Neural progenitor cell (in vitro differentiated cells): ENCODE measurements around the gene NT5C1A. TPM values are rescaled to one million over a fixed set of nuclear protein-coding genes. Genes with fewer than 3 reads are reported as not detected.

Experiments
- DNase-seq: peaks from one replicate; pipeline ENCODE4 v3.0.0-alpha.2; 2016; ENCODE audit warnings: low spot score
- H2AFZ ChIP-seq: fragments of 200-600 bp; sonication (generic); replicated peaks from 2 replicates; pipeline ENCODE4 v1.6.1; 2016; ENCODE audit warnings: antibody characterized with exemption
- H3F3A ChIP-seq: fragments of 200-600 bp; sonication (generic); 2 replicates; pipeline ENCODE4 v1.6.1; 2016; ENCODE audit warnings: antibody characterized with exemption, low read depth
- H3K27ac ChIP-seq: fragments of 200-600 bp; sonication (generic); 2 replicates; pipeline ENCODE4 v1.5.1; 2016; ENCODE audit warnings: mild to moderate bottlenecking
- H3K27me3 ChIP-seq: fragments of 200-600 bp; sonication (generic); 2 replicates; pipeline ENCODE4 v1.6.1; 2016; ENCODE audit warnings: mild to moderate bottlenecking, moderate library complexity
- H3K36me3 ChIP-seq: fragments of 200-600 bp; sonication (generic); 2 replicates; pipeline ENCODE4 v1.5.1; 2016
- H3K4me1 ChIP-seq: fragments of 200-600 bp; sonication (generic); 2 replicates; pipeline ENCODE4 v1.6.1; 2016; ENCODE audit warnings: mixed run types
- H3K4me2 ChIP-seq: fragments of 200-600 bp; sonication (generic); 2 replicates; pipeline ENCODE4 v1.6.1; 2016
- H3K4me3 ChIP-seq: fragments of 200-600 bp; sonication (generic); 2 replicates; pipeline ENCODE4 v1.5.1; 2016
- H3K79me2 ChIP-seq: fragments of 200-600 bp; sonication (generic); 2 replicates; pipeline ENCODE4 v1.6.1; 2016; ENCODE audit warnings: low read depth
- H3K9ac ChIP-seq: fragments of 200-600 bp; sonication (generic); 2 replicates; pipeline ENCODE4 v1.6.1; 2016
- H3K9me3 ChIP-seq: fragments of 200-600 bp; sonication (generic); 2 replicates; pipeline ENCODE4 v1.5.1; 2016; ENCODE audit warnings: low read depth
- H4K20me1 ChIP-seq: fragments of 200-600 bp; sonication (generic); 2 replicates; pipeline ENCODE4 v1.6.1; 2016; ENCODE audit warnings: low read depth
- H3K27ac Mint-ChIP-seq: 3 replicates; pipeline ENCODE4 v1.8.0; 2021; ENCODE audit warnings: mixed read lengths
- H3K27me3 Mint-ChIP-seq: 2 replicates; pipeline ENCODE4 v1.8.0; 2022; ENCODE audit warnings: low read depth, mild to moderate bottlenecking, inconsistent platforms, moderate library complexity, mixed read lengths; ENCODE audit not compliant: insufficient read depth
- H3K36me3 Mint-ChIP-seq: 3 replicates; pipeline ENCODE4 v1.8.0; 2021; ENCODE audit warnings: mixed read lengths
- H3K4me1 Mint-ChIP-seq: 3 replicates; pipeline ENCODE4 v1.8.0; 2021; ENCODE audit warnings: mixed read lengths
- H3K4me3 Mint-ChIP-seq: 3 replicates; pipeline ENCODE4 v1.8.0; 2021; ENCODE audit warnings: mild to moderate bottlenecking, moderate library complexity, mixed read lengths
- H3K9me3 Mint-ChIP-seq: 3 replicates; pipeline ENCODE4 v1.8.0; 2020; ENCODE audit warnings: mixed read lengths
- EZH2 ChIP-seq: fragments of 200-600 bp; sonication (generic); IDR thresholded peaks from 2 replicates; pipeline ENCODE4 v1.6.1; 2017; ENCODE audit warnings: antibody characterized with exemption, mild to moderate bottlenecking, moderate library complexity
- EZH2phosphoT487 ChIP-seq: fragments of 200-600 bp; sonication (generic); IDR thresholded peaks from 2 replicates; pipeline ENCODE4 v1.6.1; 2017; ENCODE audit warnings: antibody characterized with exemption
- total RNA-seq: library from RNA; depleted of rRNA; stranded (reverse); fragments of >200 nt; gene quantifications from 2 replicates; pipeline ENCODE4 v1.2.3, GENCODE V29; 2015; ENCODE audit warnings: low replicate concordance
- TF ChIP-seq, protein P1 (sequence below): fragments of 200-600 bp; sonication (generic); IDR thresholded peaks from 2 replicates; pipeline ENCODE4 v1.5.1; 2017; ENCODE audit warnings: antibody characterized with exemption, mild to moderate bottlenecking

Gene NT5C1A
- total RNA-seq, 1 donor from 2014 or later, result not detected

DNA sequence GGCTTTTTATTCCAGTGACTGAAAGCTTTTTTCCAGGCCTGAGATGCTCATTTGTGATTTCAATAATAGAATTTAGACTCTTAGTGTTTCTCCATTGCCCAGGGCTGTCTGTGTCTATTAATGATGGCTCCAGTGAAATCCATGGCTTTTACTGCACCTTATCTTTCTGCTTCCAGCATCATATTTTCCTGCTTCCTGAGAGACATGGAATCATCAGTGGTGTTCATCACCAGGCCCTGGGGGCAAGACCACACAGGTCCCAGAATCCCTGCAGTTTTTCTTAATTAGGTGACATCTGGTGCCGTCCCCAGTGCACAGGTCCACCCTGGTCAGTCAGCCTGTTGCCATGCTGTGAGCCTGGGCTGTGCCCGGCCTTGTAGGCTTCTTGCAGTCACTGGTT is 15.5 kb downstream of the NT5C1A start:
- Histone ChIP-seq H3K9me3 (no peaks in the 10 kb centered on the region), H2AFZ (no peak overlapping the region), H3K27me3 (peaks cover 77% of the 10 kb centered on the region), H3F3A (no peaks in the 10 kb centered on the region), H3K9ac (no peak overlapping the region), H3K27ac (no peak overlapping the region), H3K36me3 (no peaks in the 10 kb centered on the region), H3K4me2 (no peak overlapping the region), H3K79me2 (no peaks in the 10 kb centered on the region), H3K4me1 (no peaks in the 10 kb centered on the region), H4K20me1 (no peaks in the 10 kb centered on the region), H3K4me3 (no peak overlapping the region)
- Mint-ChIP-seq H3K4me3 (no peak overlapping the region), H3K9me3 (no peaks in the 10 kb centered on the region), H3K4me1 (peaks cover 14% of the 10 kb centered on the region), H3K27ac (no peak overlapping the region), H3K27me3 (peaks cover 14% of the 10 kb centered on the region), H3K36me3 (no peaks in the 10 kb centered on the region)
- no peak for TF ChIP-seq EZH2
- TF ChIP-seq EZH2phosphoT487, result no peak
- TF ChIP-seq, protein P1, sequence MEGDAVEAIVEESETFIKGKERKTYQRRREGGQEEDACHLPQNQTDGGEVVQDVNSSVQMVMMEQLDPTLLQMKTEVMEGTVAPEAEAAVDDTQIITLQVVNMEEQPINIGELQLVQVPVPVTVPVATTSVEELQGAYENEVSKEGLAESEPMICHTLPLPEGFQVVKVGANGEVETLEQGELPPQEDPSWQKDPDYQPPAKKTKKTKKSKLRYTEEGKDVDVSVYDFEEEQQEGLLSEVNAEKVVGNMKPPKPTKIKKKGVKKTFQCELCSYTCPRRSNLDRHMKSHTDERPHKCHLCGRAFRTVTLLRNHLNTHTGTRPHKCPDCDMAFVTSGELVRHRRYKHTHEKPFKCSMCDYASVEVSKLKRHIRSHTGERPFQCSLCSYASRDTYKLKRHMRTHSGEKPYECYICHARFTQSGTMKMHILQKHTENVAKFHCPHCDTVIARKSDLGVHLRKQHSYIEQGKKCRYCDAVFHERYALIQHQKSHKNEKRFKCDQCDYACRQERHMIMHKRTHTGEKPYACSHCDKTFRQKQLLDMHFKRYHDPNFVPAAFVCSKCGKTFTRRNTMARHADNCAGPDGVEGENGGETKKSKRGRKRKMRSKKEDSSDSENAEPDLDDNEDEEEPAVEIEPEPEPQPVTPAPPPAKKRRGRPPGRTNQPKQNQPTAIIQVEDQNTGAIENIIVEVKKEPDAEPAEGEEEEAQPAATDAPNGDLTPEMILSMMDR, result no peak
- no peak for DNase-seq

DNA sequence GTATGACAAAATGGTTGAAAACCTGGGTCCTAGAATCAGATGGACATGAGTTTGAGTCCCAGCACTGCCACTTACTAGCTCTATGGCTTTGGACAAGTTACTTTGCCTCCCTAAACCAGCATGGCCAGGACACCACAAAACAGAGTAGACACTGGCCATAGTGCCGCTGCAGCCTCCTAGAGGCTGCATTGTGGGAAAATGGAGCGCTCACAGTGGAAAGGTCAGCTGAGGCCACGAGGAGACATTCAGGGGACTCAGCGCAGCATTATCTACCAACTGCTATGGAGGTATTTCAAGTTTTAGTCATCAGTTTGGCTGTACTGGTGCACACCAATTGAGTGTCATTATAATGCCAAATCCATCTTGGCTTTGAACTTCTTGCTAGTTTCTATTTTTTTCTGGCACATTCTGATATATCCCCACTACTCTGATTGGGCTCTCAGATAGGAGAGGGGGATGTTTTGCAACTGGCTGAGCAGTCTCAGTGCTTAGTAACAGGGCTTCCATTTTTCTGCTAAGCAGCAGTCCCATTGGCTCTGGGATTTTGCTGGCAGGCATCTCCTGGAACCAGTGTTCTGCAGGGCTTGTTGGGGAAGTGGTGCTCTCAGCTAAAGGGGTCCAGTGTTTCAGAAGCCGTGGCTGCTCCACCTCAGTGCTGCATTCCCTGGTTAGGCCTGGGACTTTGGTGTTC is 16.2 kb downstream of the NT5C1A start:
- no peak overlapping the region for H3K27ac Mint-ChIP-seq
- no peak overlapping the region for H3K27ac ChIP-seq

DNA sequence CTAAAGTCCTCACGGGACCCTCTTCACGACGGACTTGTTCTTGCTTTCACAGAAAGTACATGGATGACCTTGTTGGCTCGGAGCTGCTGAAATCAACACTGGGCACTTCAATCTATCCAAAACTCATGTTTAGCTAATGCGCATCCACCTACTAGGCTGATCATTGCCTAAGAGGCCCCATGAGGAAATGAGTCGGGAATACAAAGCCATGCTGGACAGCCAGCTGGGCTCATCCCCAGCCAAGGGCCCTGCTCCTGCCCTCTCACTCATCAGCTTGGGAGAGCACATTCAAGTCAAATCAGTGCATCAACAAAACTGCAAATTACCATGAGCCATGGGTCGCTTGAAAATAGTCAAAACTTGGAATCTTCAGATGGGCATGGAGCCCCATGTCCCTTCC is 17.6 kb downstream of the NT5C1A start:
- no peaks in the 10 kb centered on the region for H3K36me3 ChIP-seq

More for the DNA sequence above, 16.2 kb downstream of the NT5C1A start:
- H3K9me3 Mint-ChIP-seq, result no peaks in the 10 kb centered on the region
- Histone ChIP-seq H3K9ac (no peak overlapping the region), H3K79me2 (no peaks in the 10 kb centered on the region), H4K20me1 (no peaks in the 10 kb centered on the region), H3K27me3 (peaks cover 76% of the 10 kb centered on the region), H3K9me3 (no peaks in the 10 kb centered on the region), H3K36me3 (no peaks in the 10 kb centered on the region), H3K4me3 (no peak overlapping the region), H3K4me1 (no peaks in the 10 kb centered on the region), H2AFZ (no peak overlapping the region), H3K4me2 (no peak overlapping the region), H3F3A (no peaks in the 10 kb centered on the region)
- no peak overlapping the region for H3K4me3 Mint-ChIP-seq
- peaks cover 14% of the 10 kb centered on the region for H3K27me3 Mint-ChIP-seq
- peaks cover 14% of the 10 kb centered on the region for H3K4me1 Mint-ChIP-seq
- no peak for DNase-seq
- no peaks in the 10 kb centered on the region for H3K36me3 Mint-ChIP-seq
- TF ChIP-seq EZH2 (no peak), EZH2phosphoT487 (no peak)
- TF ChIP-seq, protein P1, result no peak

More for the DNA sequence above, 17.6 kb downstream of the NT5C1A start:
- H3F3A ChIP-seq, result no peaks in the 10 kb centered on the region
- no peaks in the 10 kb centered on the region for H4K20me1 ChIP-seq
- no peaks in the 10 kb centered on the region for H3K36me3 Mint-ChIP-seq
- peaks cover 14% of the 10 kb centered on the region for H3K4me1 Mint-ChIP-seq
- H3K4me3 Mint-ChIP-seq, result no peak overlapping the region
- H3K4me3 ChIP-seq, result no peak overlapping the region
- H3K4me1 ChIP-seq, result no peaks in the 10 kb centered on the region
- H3K79me2 ChIP-seq, result no peaks in the 10 kb centered on the region
- no peak overlapping the region for H3K27ac Mint-ChIP-seq
- H3K9ac ChIP-seq, result no peak overlapping the region
- no peak overlapping the region for H2AFZ ChIP-seq
- DNase-seq, result no peak
- H3K27me3 ChIP-seq, result peaks cover 75% of the 10 kb centered on the region
- no peak overlapping the region for H3K4me2 ChIP-seq
- no peaks in the 10 kb centered on the region for H3K9me3 Mint-ChIP-seq
- H3K27ac ChIP-seq, result no peak overlapping the region
- no peaks in the 10 kb centered on the region for H3K9me3 ChIP-seq
- H3K27me3 Mint-ChIP-seq, result peaks cover 11% of the 10 kb centered on the region
- TF ChIP-seq, protein P1, result no peak
